ENCODE data around the gene SURF4. TPM values are rescaled to one million over a fixed set of nuclear protein-coding genes. Genes with fewer than 3 reads are reported as not detected.

Gene SURF4
- total RNA-seq, 4 donors from 2014 or later = 89.4 to 205 (median 147) TPM

GRCh38 chr9:133386338-133386737 lies 10.5 kb upstream of the SURF4 start:
- WGBS, 2 donors (ENCODE audit: low coverage in 1 of 2) = 79% methylated on average over 8 of the region's 13 CpGs; no CpG with 5 or more reads in 1 of the 2 donors

GRCh38 chr9:133385452-133385851 lies 9.6 kb upstream of the SURF4 start:
- TF ChIP-seq POLR2AphosphoS5 (IDR thresholded peaks at IDR 0.05) (no peak), EP300 (IDR thresholded peaks at IDR 0.05; ENCODE audit: low read depth) (no peak), CTCF (IDR thresholded peaks at IDR 0.05) (no peak), POLR2A (IDR thresholded peaks at IDR 0.05) (no peak)
- Histone ChIP-seq H3K9me3 (no peaks in the 10 kb centered on the region), H3K27me3 (no peaks in the 10 kb centered on the region), H3K27ac (no peak overlapping the region), H3K36me3 (no peaks in the 10 kb centered on the region), H3K4me1 (no peaks in the 10 kb centered on the region), H3K4me3 (no peak overlapping the region)
- in situ Hi-C loops (cut with MboI; ENCODE audit: low pct_ligation_motif_present in 1 of 4, low pct_unique_long_range_greater_than_20kb in 1 of 4, low sequenced_read_pairs in 3 of 4) = no loop called here
- WGBS, 2 donors (ENCODE audit: low coverage in 1 of 2) = 87% methylated on average over 14 of the region's 14 CpGs; no CpG with 5 or more reads in 1 of the 2 donors
- intact Hi-C loops (cut with DNase I; ENCODE audit: low total_unique reads) = no loop called here
- DNase-seq = no peak

More at GRCh38 chr9:133386338-133386737, 10.5 kb upstream of the SURF4 start:
- no peak for DNase-seq
- Histone ChIP-seq H3K27me3 (peaks cover 6% of the 10 kb centered on the region), H3K36me3 (no peaks in the 10 kb centered on the region), H3K4me3 (no peak overlapping the region), H3K9me3 (no peaks in the 10 kb centered on the region), H3K27ac (no peak overlapping the region), H3K4me1 (no peaks in the 10 kb centered on the region)
- TF ChIP-seq CTCF (IDR thresholded peaks at IDR 0.05) (no peak), POLR2AphosphoS5 (IDR thresholded peaks at IDR 0.05) (no peak), POLR2A (IDR thresholded peaks at IDR 0.05) (no peak), EP300 (IDR thresholded peaks at IDR 0.05; ENCODE audit: low read depth) (no peak)
- in situ Hi-C loops (cut with MboI; ENCODE audit: low pct_ligation_motif_present in 1 of 4, low pct_unique_long_range_greater_than_20kb in 1 of 4, low sequenced_read_pairs in 3 of 4) (no loop called here), intact Hi-C loops (cut with DNase I; ENCODE audit: low total_unique reads) (no loop called here)

GRCh38 chr9:133384736-133385321 lies 9.0 kb upstream of the SURF4 start:
- no peak overlapping the region for H3K27ac ChIP-seq

GRCh38 chr9:133383438-133383837 lies 7.6 kb upstream of the SURF4 start:
- no peak for DNase-seq
- Histone ChIP-seq H3K4me3 (no peak overlapping the region), H3K36me3 (no peaks in the 10 kb centered on the region), H3K4me1 (no peaks in the 10 kb centered on the region), H3K27me3 (no peaks in the 10 kb centered on the region), H3K9me3 (no peaks in the 10 kb centered on the region), H3K27ac (no peak overlapping the region)
- 88 to 100% methylated on average over 3 of the region's 3 CpGs for WGBS, 2 donors (ENCODE audit: low coverage in 1 of 2)
- TF ChIP-seq POLR2A (IDR thresholded peaks at IDR 0.05) = no peak
- no peak for TF ChIP-seq EP300 (IDR thresholded peaks at IDR 0.05; ENCODE audit: low read depth)
- no peak for TF ChIP-seq CTCF (IDR thresholded peaks at IDR 0.05)
- no peak for TF ChIP-seq POLR2AphosphoS5 (IDR thresholded peaks at IDR 0.05)
- intact Hi-C loops (cut with DNase I; ENCODE audit: low total_unique reads) (no loop called here), in situ Hi-C loops (cut with MboI; ENCODE audit: low pct_ligation_motif_present in 1 of 4, low pct_unique_long_range_greater_than_20kb in 1 of 4, low sequenced_read_pairs in 3 of 4) (no loop called here)

More at GRCh38 chr9:133384736-133385321, 9.0 kb upstream of the SURF4 start:
- in situ Hi-C loops (cut with MboI; ENCODE audit: low pct_ligation_motif_present in 1 of 4, low pct_unique_long_range_greater_than_20kb in 1 of 4, low sequenced_read_pairs in 3 of 4) = no loop called here
- no peaks in the 10 kb centered on the region for H3K36me3 ChIP-seq
- H3K27me3 ChIP-seq = no peaks in the 10 kb centered on the region
- H3K9me3 ChIP-seq = no peaks in the 10 kb centered on the region
- no peaks in the 10 kb centered on the region for H3K4me1 ChIP-seq
- DNase-seq = no peak
- 82 to 88% methylated on average over 10 to 17 of the region's 17 CpGs for WGBS, 2 donors (ENCODE audit: low coverage in 1 of 2)
- TF ChIP-seq POLR2A (IDR thresholded peaks at IDR 0.05) (no peak), CTCF (IDR thresholded peaks at IDR 0.05) (no peak), EP300 (IDR thresholded peaks at IDR 0.05; ENCODE audit: low read depth) (no peak), POLR2AphosphoS5 (IDR thresholded peaks at IDR 0.05) (no peak)
- no peak overlapping the region for H3K4me3 ChIP-seq
- intact Hi-C loops (cut with DNase I; ENCODE audit: low total_unique reads) = no loop called here

Data from transverse colon (tissue), 4 donors.